Small intestine (tissue), 7 donors: ENCODE measurements around the gene CCDC190. TPM values are rescaled to one million over a fixed set of nuclear protein-coding genes. Genes with fewer than 3 reads are reported as not detected.
"Not testable (repeated sequence)": the region's sequence is repeated elsewhere in the genome, so short reads cannot be mapped to it uniquely, and the experiment has no call there.

Experiments used
- DNase-seq, 2 donors: peaks; one replicate each; pipeline versions ENCODE4 v3.0.0 to v3.0.0-alpha.2; 2013
- FAIRE-seq: peaks from 2 replicates; lab custom pipeline; 2012; peaks lifted over from hg19 to GRCh38; lab: Jason Lieb, UNC
- H3K27ac ChIP-seq, 3 donors: one replicate each; pipeline ENCODE4 v1.5.1; 2013; ENCODE audit warnings: low read length in 2 of 3, mild to moderate bottlenecking in 2 of 3, control low read depth in 1 of 3, inconsistent platforms in 1 of 3, low read depth in 1 of 3, moderate library complexity in 1 of 3
- H3K27me3 ChIP-seq, 3 donors: one replicate each; pipeline ENCODE4 v1.6.1; 2013; ENCODE audit warnings: low read length in 3 of 3, inconsistent platforms in 1 of 3; ENCODE audit not compliant: control insufficient read depth in 3 of 3, insufficient read depth in 3 of 3
- H3K36me3 ChIP-seq, 3 donors: one replicate each; pipeline ENCODE4 v1.6.1; 2013; ENCODE audit warnings: low read length in 3 of 3, inconsistent platforms in 1 of 3, low read depth in 1 of 3, mild to moderate bottlenecking in 1 of 3, moderate library complexity in 1 of 3; ENCODE audit not compliant: control insufficient read depth in 3 of 3, insufficient read depth in 2 of 3
- H3K4me1 ChIP-seq, 3 donors: one replicate each; pipeline ENCODE4 v1.6.1; 2013; ENCODE audit warnings: low read length in 2 of 3, inconsistent platforms in 1 of 3, low read depth in 1 of 3, mild to moderate bottlenecking in 1 of 3, moderate library complexity in 1 of 3; ENCODE audit not compliant: control insufficient read depth in 3 of 3, insufficient read depth in 2 of 3
- H3K4me3 ChIP-seq, 3 donors: one replicate each; pipeline ENCODE4 v1.5.1; 2013; ENCODE audit warnings: low read length in 3 of 3, control low read depth in 1 of 3, inconsistent platforms in 1 of 3, low read depth in 1 of 3, mild to moderate bottlenecking in 1 of 3, moderate library complexity in 1 of 3
- H3K9me3 ChIP-seq, 2 donors: one replicate each; pipeline ENCODE4 v1.6.1; 2013; ENCODE audit warnings: low read depth in 1 of 2, low read length in 1 of 2; ENCODE audit not compliant: control insufficient read depth in 2 of 2, insufficient read depth in 1 of 2
- WGBS, 3 donors: extraction: QIAGEN DNeasy Blood & Tissue Kit; methylation state at CpG; one replicate each; pipeline ENCODE4 v1.1.7; 2013; 5-methylcytosine and 5-hydroxymethylcytosine counted together
- polyA plus RNA-seq, 4 donors: library from polyadenylated mRNA; stranded (reverse) in 3 of 4; unstranded in 1 of 4; fragments of 200-250 nt in 3 of 4; fragments of 120-200 nt in 1 of 4; gene quantifications; one replicate each; pipeline versions ENCODE4 v1.2.1 to v1.2.3, GENCODE V29; 2013
- donor health status: healthy with polysubstance abuse.
- donor health status: control.
- donor health status: control.
- donor health status: Bipolar disorder and iron deficiency.
- donor health status: healthy.

The CCDC190 gene
- polyA plus RNA-seq, 4 donors, result 0.06 TPM; not detected in 3

DNA sequence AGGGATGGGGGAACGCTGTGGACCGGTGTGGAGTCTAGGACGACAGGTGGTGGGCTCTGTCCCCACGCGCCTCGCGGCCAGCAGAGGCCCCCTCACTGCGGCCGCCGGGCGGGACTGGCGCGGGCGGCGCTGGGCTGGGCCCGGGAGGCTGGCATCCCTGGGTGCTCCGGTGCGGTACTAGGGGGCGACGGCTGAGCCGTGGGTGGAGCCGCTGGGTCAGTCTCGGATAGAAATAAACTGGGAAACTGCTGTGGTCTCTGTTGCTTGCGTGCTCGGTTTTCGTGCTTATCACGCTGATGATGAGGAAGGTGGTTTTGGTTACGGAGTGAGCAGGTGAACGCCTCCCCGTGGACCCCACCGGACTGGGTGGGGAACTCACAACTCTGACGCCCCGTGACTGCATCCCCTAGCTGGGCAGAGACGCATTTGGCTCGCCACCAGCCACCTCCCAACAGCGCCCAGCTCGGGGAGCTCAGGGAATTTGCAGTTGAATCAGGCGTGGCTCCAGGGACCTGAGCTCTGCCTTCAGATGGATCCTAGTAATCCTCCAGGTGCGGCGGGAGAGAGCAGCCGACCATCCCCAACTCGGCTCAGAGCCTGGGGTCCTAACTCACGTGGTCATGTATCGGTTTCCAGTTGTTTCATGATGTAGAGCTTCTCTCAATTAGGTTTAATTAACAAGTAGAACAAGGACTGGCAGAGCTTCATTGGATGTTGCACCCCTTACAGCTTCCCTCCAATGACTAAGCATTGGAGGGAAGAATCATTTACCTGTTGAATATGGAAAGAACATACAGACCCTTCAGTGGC is 38.4 kb downstream of the CCDC190 start:
- Histone ChIP-seq H3K27ac (no peak overlapping the region), H3K27me3 (peaks cover 0 to 13% (median 2%) of the 10 kb centered on the region in 3 donors), H3K9me3 (no peaks in the 10 kb centered on the region), H3K36me3 (no peaks in the 10 kb centered on the region), H3K4me3 (peak overlapping the region in 2 of 3 donors; percentile 20 to 34), H3K4me1 (peaks cover 0 to 5% (median 0%) of the 10 kb centered on the region in 3 donors)
- DNase-seq (peak; percentile 17 to 34), FAIRE-seq (no peak)
- WGBS, 3 donors, result 2 to 6% (median 3%) methylated on average over 38 to 44 of the region's 44 CpGs

- WGBS, 3 donors, result 94 to 100% (median 97%) methylated on average over 1 of the region's 1 CpG
- H3K27me3 ChIP-seq, result peaks cover 0 to 13% (median 0%) of the 10 kb centered on the region in 3 donors
- H3K9me3 ChIP-seq, H3K4me3 ChIP-seq, FAIRE-seq, H3K36me3 ChIP-seq, DNase-seq, H3K4me1 ChIP-seq, H3K27ac ChIP-seq: not testable (repeated sequence)
These were observed 42.3 kb downstream of the CCDC190 start for GRCh38 chr1:162818666-162819065.

DNA sequence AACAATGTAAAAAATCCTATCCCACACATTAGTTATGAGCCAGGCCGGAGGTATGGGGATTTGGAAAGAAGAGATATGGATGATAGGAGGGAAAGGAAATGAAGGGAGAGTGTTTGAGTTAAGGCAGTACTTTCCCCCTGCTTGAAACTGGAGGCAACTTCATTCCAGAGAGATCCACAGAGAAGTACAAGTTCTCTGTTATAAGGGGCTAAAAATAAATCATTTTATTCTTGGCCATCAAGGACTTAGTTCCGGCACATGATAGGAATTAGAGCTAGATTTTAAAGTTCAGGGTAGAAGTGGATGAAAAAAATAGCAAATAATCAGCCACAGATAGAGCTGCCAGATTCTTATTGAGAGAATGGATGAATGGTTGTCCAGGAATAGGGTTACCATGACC is 42.8 kb downstream of the CCDC190 start:
- FAIRE-seq, H3K9me3 ChIP-seq, H3K27ac ChIP-seq, H3K4me1 ChIP-seq, H3K4me3 ChIP-seq, H3K36me3 ChIP-seq, DNase-seq: not testable (repeated sequence)
- WGBS, 3 donors, result 89 to 98% (median 91%) methylated on average over 2 of the region's 2 CpGs
- H3K27me3 ChIP-seq, result peaks cover 0 to 11% (median 0%) of the 10 kb centered on the region in 3 donors

GRCh38 chr1:162812357-162812756 is 48.6 kb downstream of the CCDC190 start:
- 94 to 100% (median 97%) methylated on average over 2 of the region's 2 CpGs for WGBS, 3 donors
- H3K27me3 ChIP-seq, FAIRE-seq, DNase-seq, H3K4me3 ChIP-seq, H3K9me3 ChIP-seq, H3K27ac ChIP-seq, H3K36me3 ChIP-seq, H3K4me1 ChIP-seq: not testable (repeated sequence)

DNA sequence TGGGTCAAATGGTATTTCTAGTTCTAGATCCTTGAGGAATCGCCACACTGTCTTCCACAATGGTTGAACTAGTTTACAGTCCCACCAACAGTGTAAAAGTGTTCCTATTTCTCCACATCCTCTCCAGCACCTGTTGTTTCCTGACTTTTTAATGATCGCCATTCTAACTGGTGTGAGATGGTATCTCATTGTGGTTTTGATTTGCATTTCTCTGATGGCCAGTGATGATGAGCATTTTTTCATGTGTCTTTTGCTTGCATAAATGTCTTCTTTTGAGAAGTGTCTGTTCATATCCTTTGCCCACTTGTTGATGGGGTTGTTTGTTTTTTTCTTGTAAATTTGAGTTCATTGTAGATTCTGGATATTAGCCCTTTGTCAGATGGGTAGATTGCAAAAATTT is 53.5 kb downstream of the CCDC190 start:
- not testable (repeated sequence) for H3K9me3 ChIP-seq, H3K27ac ChIP-seq, H3K4me3 ChIP-seq, FAIRE-seq, DNase-seq, H3K27me3 ChIP-seq, H3K36me3 ChIP-seq, H3K4me1 ChIP-seq
- WGBS, 3 donors, result 80% methylated on average over 1 of the region's 2 CpGs; no CpG with 5 or more reads in 2 of the 3 donors

Other genes with a start within 250 kb of the CCDC190 start
- gene DDR2, start 228.7 kb downstream of the CCDC190 start, polyA plus RNA-seq, result 10 to 100 TPM in 1 of 4 donors, 1 to 10 TPM in 2, under 1 TPM in 1; 0.89 to 11.1 (median 5.3) TPM
- 10 to 100 TPM in 2 of 4 donors, 1 to 10 TPM in 2; 6.2 to 21.3 (median 11.5) TPM for gene HSD17B7, start 70.5 kb downstream of the CCDC190 start, polyA plus RNA-seq
- 1 to 10 TPM in 3 of 4 donors, not detected in 1; 1.1 to 2.7 (median 1.7) TPM for gene RGS4, start 208.2 kb upstream of the CCDC190 start, polyA plus RNA-seq